ENCODE data around the gene ALOXE3. TPM values are rescaled to one million over a fixed set of nuclear protein-coding genes. Genes with fewer than 3 reads are reported as not detected.
A peak's percentile ranks its signal among the peaks of the same experiment; 100 is the strongest.

ALOXE3 gene
- total and polyA plus RNA-seq, 2 of the 8 experiments (the other 6 are each of a cell fraction or from before 2014, with no cell fraction given): 0.26 TPM; not detected in 1

- TF ChIP-seq EZH2 (IDR thresholded peaks at IDR 0.05; ENCODE audit: low read depth, low read length, severe bottlenecking): no peak
- no peak for TF ChIP-seq SP2 (IDR thresholded peaks at IDR 0.05; ENCODE audit: low read length)
- no peak for TF ChIP-seq KDM1A (IDR thresholded peaks at IDR 0.05; ENCODE audit: borderline replicate concordance, low read length)
- TF ChIP-seq NANOG (IDR thresholded peaks at IDR 0.05; ENCODE audit: insufficient read depth, low read depth, low read length, poor library complexity, severe bottlenecking): no peak
- TF ChIP-seq SIRT6 (IDR thresholded peaks at IDR 0.05; ENCODE audit: low read length): no peak
- TF ChIP-seq RAD21 (IDR thresholded peaks at IDR 0.05 in 1 of 2, conservative IDR thresholded peaks at IDR 0.05 in 1 of 2; ENCODE audit: low read depth in 2 of 2, low read length in 2 of 2): no peak; a peak in 1 of 4 replicates
- TF ChIP-seq HDAC2 (IDR thresholded peaks at IDR 0.05; ENCODE audit: borderline replicate concordance in 1 of 2, low read depth in 2 of 2, low read length in 2 of 2): 0 out of 4 replicates have a peak, but pooled peaks of 1 of the 2 experiments have one; percentile 28
- TF ChIP-seq ATF2 (IDR thresholded peaks at IDR 0.05; ENCODE audit: low read length): peak; percentile 59; the same call in 1 of the 2 replicates
- TF ChIP-seq MAX (IDR thresholded peaks at IDR 0.05): peak; percentile 49
- TF ChIP-seq TBP (IDR thresholded peaks at IDR 0.05; ENCODE audit: low read depth, low read length): peak; percentile 75
- peak; percentile 36 for TF ChIP-seq SAP30 (IDR thresholded peaks at IDR 0.05; ENCODE audit: insufficient read depth, insufficient replicate concordance, low read length)
- no peak for TF ChIP-seq TAF7 (optimal IDR thresholded peaks at IDR 0.05; ENCODE audit: borderline replicate concordance, low read depth, low read length)
- no peak for TF ChIP-seq MAFK (IDR thresholded peaks at IDR 0.05; ENCODE audit: low read depth, low read length)
- peak; percentile 80 for TF ChIP-seq TAF1 (IDR thresholded peaks at IDR 0.05; ENCODE audit: low read depth, low read length)
Observed at GRCh38 chr17:8153957-8154607, 35.8 kb upstream of the ALOXE3 start (continued).

Data from H1 (cell line).